Endometrium (tissue), 2 donors: ENCODE data around the gene POLD2.

Experiments used
- FAIRE-seq: peaks from 2 replicates; lab custom pipeline; 2012; peaks lifted over from hg19 to GRCh38; lab: Jason Lieb, UNC
- donor health status: control.
- donor health status: control.

POLD2 gene

GRCh38 chr7:44152971-44153947 is 29.9 kb upstream of the POLD2 start:
- FAIRE-seq, result no peak

DNA sequence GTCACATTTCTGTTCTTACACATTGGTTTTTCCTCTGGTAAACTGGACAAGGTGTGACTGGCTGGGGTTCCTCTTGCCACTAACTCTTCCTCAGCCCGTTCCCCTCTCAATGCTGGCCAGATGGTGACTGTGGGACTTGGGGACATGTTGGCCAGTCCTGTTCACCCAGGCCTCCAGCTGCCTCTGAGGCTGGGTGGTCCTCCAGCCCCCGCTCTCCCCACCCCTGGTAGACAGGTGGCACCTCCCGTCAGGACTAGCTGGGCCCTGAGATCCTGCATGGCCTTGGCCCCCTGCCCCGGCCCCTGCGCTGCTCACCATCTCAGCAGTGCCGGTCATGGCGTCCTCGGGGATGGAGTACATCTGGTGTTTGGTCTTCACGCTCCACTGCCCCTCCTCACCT is 28.6 kb upstream of the POLD2 start:
- FAIRE-seq, result no peak

- no peak for FAIRE-seq
These were observed 27.9 kb upstream of the POLD2 start for GRCh38 chr7:44150966-44151941.

DNA sequence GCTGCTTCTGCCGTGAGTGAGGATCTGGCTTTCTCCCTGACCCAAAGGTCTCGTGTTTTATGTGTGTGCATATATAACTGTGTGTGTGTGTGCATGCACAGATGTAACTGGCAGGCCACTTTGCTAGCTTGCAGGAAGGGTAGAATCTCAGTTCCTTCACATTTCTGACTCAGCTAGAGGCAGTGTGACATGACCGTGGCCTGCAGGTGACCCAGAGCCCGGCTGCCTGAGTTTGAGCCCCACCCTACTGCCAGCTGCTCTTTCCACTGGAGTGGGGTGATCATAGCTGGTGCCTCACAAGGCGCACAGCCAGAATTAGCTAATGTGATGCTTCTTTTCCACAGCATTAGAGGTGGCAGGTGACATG is 27.1 kb upstream of the POLD2 start:
- FAIRE-seq, result no peak

- FAIRE-seq, result no peak
These were observed 26.5 kb upstream of the POLD2 start for GRCh38 chr7:44149571-44150465.

DNA sequence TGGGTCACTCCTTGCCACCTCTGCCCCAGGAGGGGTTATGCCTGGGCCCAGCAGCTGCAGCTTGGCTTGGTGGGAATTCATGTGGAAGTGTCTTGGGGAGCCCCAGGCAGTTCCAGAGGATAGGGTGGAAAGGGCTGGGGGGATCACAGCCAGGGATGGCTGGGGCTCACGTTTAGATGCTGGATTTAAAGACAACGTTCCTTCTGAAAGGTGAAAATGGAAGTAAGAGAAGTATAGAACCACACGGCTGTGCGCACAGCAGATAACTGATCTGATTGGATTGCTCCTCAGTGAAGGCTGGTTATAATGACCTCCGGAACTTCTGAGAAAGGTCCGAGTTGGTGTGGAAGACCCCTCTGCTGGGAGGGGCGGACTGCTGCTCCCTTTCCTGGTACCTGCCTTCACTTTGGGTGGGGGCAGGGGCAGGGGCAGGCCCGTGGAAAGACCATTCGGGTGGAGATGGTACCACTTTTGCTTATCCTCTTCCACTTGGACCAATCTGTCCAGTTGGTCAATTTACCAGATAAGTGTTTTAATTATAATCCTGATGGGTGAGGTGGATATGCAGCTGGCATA is 25.7 kb upstream of the POLD2 start:
- FAIRE-seq, result no peak

GRCh38 chr7:44148166-44148565 is 24.8 kb upstream of the POLD2 start:
- no peak for FAIRE-seq

DNA sequence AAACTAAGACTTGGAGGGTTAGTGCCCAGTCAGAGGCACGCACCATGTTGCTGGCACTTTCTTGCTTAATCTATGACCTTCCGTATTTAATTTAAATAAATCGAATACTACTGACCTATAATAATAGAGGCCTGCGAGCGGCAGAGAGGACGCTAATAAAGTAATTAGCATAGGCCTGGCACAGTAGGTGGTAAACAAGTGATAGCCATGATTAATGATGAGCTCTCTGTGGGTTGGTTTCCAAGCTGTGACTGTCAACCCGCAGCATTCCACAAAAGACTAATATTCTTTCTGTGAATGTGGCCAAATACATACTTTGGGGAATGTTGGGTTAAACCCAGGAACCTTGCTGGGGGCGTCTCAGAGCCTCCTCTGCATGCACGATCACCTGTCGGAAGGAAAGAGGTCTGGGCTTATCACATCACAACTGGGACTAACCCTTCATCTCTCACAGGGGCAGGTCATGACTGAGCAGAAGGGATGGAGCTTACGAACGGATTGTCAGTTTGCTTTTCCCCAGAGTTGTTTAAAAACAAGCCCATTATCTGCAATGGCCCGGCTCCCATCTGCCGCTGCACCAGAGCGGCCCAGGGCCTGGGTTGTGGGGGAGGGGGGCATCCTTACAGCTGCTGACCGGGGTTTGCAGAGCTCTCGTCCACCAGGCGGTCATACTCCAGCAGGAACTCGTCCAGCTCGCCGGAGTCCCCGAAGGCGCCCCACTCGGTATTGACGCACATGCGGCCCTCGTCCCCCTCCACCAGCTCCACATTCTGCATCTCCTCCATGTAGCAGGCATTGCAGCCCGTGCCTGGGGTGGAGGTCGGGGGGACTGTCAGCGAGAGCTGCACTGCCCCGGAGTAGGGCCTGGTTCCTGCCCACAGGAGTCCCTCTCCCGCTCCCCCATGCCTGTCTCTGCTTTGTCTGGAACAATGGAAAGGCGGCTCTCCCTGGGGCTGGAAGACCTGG is 24.0 kb upstream of the POLD2 start:
- FAIRE-seq, result no peak

- no peak for FAIRE-seq
These were observed 22.9 kb upstream of the POLD2 start for GRCh38 chr7:44145969-44146911.

GRCh38 chr7:44145479-44145968 is 22.2 kb upstream of the POLD2 start:
- no peak for FAIRE-seq

DNA sequence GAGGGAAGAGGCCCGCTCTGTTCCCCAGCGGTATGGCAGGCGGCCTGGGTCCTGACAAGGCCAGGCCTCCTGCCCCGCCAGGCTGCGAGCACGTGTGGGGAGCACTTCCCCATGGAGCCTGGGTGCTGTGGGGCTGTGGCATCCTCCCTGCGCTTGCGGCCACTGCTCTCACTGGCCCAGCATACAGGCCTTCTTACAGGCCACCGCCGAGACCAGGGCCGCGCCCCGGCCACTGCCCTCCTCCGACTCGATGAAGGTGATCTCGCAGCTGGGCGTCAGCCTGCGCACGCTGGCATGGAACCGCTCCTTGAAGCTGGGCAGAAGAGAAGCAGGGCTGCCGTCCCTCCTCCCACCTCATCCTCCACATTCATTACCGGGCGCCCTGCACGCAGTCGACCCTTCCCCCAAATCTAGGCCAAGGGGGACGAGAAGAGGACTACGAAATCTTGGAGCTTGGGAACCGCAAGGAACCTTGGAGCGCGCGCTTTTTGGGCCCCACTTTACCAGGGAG is 21.7 kb upstream of the POLD2 start:
- FAIRE-seq, result no peak

GRCh38 chr7:44144426-44144967 is 21.1 kb upstream of the POLD2 start:
- no peak for FAIRE-seq

GRCh38 chr7:44143646-44144250 is 20.4 kb upstream of the POLD2 start:
- no peak for FAIRE-seq

DNA sequence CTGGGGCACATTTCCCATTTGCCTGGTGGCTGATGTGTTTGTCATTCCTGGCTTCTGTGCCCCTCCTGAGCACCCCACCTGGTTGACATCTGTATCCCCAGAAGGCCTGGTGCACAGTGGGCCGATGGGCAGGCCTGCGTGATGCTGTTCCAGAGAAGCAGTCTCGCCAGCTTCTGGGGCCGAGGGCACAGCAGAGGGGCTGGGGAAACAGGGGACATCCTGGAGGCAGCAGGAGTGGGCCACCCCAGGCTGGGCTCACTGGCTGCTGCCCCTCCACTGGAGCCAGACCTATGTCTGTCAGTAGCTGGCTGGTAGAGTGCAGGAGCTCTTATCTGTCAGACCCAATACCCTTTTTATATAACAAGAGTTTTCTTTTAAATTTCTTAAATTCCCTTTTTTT is 18.7 kb upstream of the POLD2 start:
- FAIRE-seq, result no peak

GRCh38 chr7:44141221-44141850 is 18.0 kb upstream of the POLD2 start, which contains the start of gene MYL7:
MYL7 (minus strand) TSS chr7:44141332; CDS start chr7:44141305, 27 bp downstream.
- FAIRE-seq, result no peak

DNA sequence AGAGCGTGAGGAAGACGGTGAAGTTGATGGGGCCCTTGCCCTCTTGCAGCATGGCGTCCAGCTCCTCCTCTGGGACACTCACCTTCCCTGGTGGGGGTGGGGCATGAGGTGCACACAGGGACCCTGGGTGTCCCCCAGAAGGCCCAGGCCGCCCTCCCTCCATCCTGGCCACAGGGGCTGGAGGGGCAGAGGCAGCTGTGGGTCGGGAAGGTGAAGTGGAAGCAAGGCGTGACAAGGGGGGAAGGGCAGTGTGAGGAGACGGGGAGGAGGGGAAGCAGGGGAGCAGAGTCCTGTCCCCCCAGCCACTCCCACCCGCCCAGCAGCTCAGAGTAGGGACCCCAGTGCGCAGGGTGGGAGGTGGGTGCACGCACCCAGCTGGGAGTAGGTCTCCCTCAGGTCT is 17.0 kb upstream of the POLD2 start:
- FAIRE-seq, result no peak

- no peak for FAIRE-seq
These were observed 16.1 kb upstream of the POLD2 start for GRCh38 chr7:44139311-44140010.
